SK-N-SH treated with all-trans-retinoic acid at 6 μM for 48 hours (cell line): Measurements from ENCODE around the gene CSNK2A1.

Source experiments
- ARNTL ChIP-seq: fragments of 450-650 bp; formaldehyde crosslinking; IDR thresholded peaks from 2 replicates; pipeline ENCODE4 v1.5.0; 2020; ENCODE audit warnings: low read depth, mild to moderate bottlenecking, moderate library complexity, borderline replicate concordance
- BACH2 ChIP-seq: fragments of 250-450 bp; sonication (Bioruptor Pico); IDR thresholded peaks from 2 replicates; pipeline ENCODE4 v1.9.0; 2021; ENCODE audit warnings: mild to moderate bottlenecking, borderline replicate concordance
- GLIS3 ChIP-seq: fragments of 250-450 bp; sonication (Bioruptor Pico); IDR thresholded peaks from 2 replicates; pipeline ENCODE4 v1.5.0; 2020; ENCODE audit warnings: mild to moderate bottlenecking, moderate library complexity
- PPARA ChIP-seq: fragments of 250-450 bp; sonication (Bioruptor Pico); IDR thresholded peaks from 2 replicates; pipeline ENCODE4 v1.5.0; 2020; ENCODE audit warnings: mild to moderate bottlenecking, borderline replicate concordance
- RARB ChIP-seq: fragments of 250-450 bp; sonication (Bioruptor Pico); IDR thresholded peaks from 2 replicates; pipeline ENCODE4 v1.8.0; 2021; ENCODE audit warnings: mild to moderate bottlenecking, moderate library complexity
- TCF4 ChIP-seq: fragments of 250-450 bp; sonication (Bioruptor Pico); IDR thresholded peaks from 2 replicates; pipeline ENCODE4 v1.8.0; 2021; ENCODE audit warnings: mild to moderate bottlenecking, moderate library complexity, borderline replicate concordance
- ZFP30 ChIP-seq: fragments of 450-650 bp; formaldehyde crosslinking; IDR thresholded peaks from 2 replicates; pipeline ENCODE4 v1.5.0; 2022; ENCODE audit warnings: mild to moderate bottlenecking, moderate library complexity
- TF ChIP-seq, protein P1 (sequence below): fragments of 250-450 bp; sonication (Bioruptor Pico); IDR thresholded peaks from 2 replicates; pipeline ENCODE4 v1.8.0; 2020; ENCODE audit warnings: mild to moderate bottlenecking, moderate library complexity, borderline replicate concordance

DNA sequence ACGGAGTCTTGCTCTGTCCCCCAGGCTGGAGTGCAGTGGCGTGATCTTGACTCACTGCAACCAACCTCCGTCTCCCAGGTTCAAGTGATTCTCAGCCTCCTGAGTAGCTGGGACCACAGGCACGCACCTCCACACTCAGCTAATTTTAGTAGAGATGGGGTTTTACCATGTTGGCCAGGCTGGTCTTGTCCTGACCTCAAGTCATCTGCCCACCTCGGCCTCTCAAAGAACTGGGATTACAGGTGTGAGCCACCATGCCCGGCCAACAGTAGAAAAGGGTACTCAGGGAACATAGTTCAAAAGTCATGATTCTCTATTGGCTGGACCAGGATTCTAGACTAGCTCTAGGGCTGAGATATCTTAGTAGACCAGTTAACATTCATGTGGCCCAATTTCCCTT, 5.6 kb downstream of the CSNK2A1 start:
- TF ChIP-seq PPARA (CRISPR knock-in tag), result no peak
- TF ChIP-seq TCF4 (CRISPR knock-in tag), result no peak
- TF ChIP-seq ARNTL (CRISPR knock-in tag), result no peak
- TF ChIP-seq, protein P1, sequence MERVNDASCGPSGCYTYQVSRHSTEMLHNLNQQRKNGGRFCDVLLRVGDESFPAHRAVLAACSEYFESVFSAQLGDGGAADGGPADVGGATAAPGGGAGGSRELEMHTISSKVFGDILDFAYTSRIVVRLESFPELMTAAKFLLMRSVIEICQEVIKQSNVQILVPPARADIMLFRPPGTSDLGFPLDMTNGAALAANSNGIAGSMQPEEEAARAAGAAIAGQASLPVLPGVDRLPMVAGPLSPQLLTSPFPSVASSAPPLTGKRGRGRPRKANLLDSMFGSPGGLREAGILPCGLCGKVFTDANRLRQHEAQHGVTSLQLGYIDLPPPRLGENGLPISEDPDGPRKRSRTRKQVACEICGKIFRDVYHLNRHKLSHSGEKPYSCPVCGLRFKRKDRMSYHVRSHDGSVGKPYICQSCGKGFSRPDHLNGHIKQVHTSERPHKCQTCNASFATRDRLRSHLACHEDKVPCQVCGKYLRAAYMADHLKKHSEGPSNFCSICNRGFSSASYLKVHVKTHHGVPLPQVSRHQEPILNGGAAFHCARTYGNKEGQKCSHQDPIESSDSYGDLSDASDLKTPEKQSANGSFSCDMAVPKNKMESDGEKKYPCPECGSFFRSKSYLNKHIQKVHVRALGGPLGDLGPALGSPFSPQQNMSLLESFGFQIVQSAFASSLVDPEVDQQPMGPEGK, result no peak
- no peak for TF ChIP-seq BACH2 (CRISPR knock-in tag)
- no peak for TF ChIP-seq ZFP30 (CRISPR knock-in tag)
- no peak for TF ChIP-seq RARB (CRISPR knock-in tag)
- TF ChIP-seq GLIS3 (CRISPR knock-in tag), result no peak
